Vagina (tissue), 2 donors: ENCODE measurements around the gene CDC20B. TPM values are rescaled to one million over a fixed set of nuclear protein-coding genes. Genes with fewer than 3 reads are reported as not detected.
"Not testable (repeated sequence)": the region's sequence is repeated elsewhere in the genome, so short reads cannot be mapped to it uniquely, and the experiment has no call there.

Source experiments
- DNase-seq, 2 donors: peaks; one replicate each; pipeline ENCODE4 v3.0.0-alpha.2; 2017; ENCODE audit errors: extremely low spot score in 2 of 2
- H3K27ac ChIP-seq: fragments of 200-600 bp; sonication (generic); one replicate; pipeline ENCODE4 v1.5.1; 2019
- H3K27me3 ChIP-seq: fragments of 200-600 bp; sonication (generic); one replicate; pipeline ENCODE4 v1.5.1; 2019
- H3K36me3 ChIP-seq, 2 donors: fragments of 200-600 bp; sonication (generic); one replicate each; pipeline ENCODE4 v1.5.1; 2017 to 2019
- H3K4me1 ChIP-seq: fragments of 200-600 bp; sonication (generic); one replicate; pipeline ENCODE4 v1.5.1; 2019
- H3K4me3 ChIP-seq, 2 donors: fragments of 200-600 bp; sonication (generic); 1 replicate in 1 of 2; 2 replicates in 1 of 2; pipeline ENCODE4 v1.5.1; 2016 to 2019
- H3K9me3 ChIP-seq: fragments of 200-600 bp; sonication (generic); one replicate; pipeline ENCODE4 v1.5.1; 2019
- POLR2A ChIP-seq, 2 donors: fragments of 450-650 bp; IDR thresholded peaks; one replicate each; pipeline ENCODE4 v1.6.1; 2017; ENCODE audit warnings: antibody characterized with exemption in 2 of 2, mild to moderate bottlenecking in 2 of 2, moderate library complexity in 2 of 2
- POLR2AphosphoS5 ChIP-seq, 2 donors: sonication (generic); formaldehyde crosslinking; IDR thresholded peaks; one replicate each; pipeline ENCODE4 v1.9.0; 2017; ENCODE audit warnings: antibody characterized with exemption in 2 of 2, mild to moderate bottlenecking in 2 of 2, low read depth in 1 of 2; ENCODE audit not compliant: insufficient read depth in 1 of 2
- intact Hi-C: fragments of 100-400 bp; cut with DNase I; formaldehyde crosslinking; loops from one replicate; pipeline ENCODE4 v1.15.1; 2023
- total RNA-seq: library from RNA; depleted of rRNA; stranded (reverse); fragments of >200 nt; gene quantifications from one replicate; pipeline ENCODE4 v1.2.3, GENCODE V29; 2016
- TF ChIP-seq, protein P1 (sequence below), 3 experiments: fragments of 450-650 bp in 2 of 3; fragments of 200-600 bp in 1 of 3; sonication (generic) in 1 of 3; IDR thresholded peaks; one replicate each; pipeline ENCODE4 v1.5.1; 2017 to 2019; ENCODE audit warnings: antibody characterized with exemption in 3 of 3, mild to moderate bottlenecking in 2 of 3, moderate library complexity in 2 of 3

The CDC20B gene
- total RNA-seq, 1 donor from 2014 or later: not detected

DNA sequence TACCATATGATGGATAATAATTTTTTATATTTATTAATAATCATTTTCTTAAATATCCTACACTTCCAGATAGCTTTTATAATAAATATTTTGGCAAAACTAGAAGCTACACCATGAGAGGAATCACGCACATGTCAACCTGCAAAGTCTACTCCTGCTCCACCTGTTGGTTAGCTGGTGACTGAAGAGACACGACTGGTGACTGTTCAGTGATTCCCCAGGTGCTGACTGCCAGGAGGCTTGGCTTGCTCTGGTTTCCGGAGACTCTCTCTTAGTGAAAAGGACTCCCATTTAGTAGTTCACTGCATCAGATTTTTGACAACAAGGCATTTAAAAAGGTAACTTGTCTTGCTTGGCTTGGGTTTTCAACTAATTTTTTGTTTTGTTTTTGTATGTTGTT, 49.6 kb downstream of the CDC20B start:
- intact Hi-C loops: no loop called here
- Histone ChIP-seq H3K9me3 (no peaks in the 10 kb centered on the region), H3K4me1 (no peaks in the 10 kb centered on the region), H3K27me3 (no peaks in the 10 kb centered on the region), H3K27ac (no peak overlapping the region), H3K36me3 (no peaks in the 10 kb centered on the region), H3K4me3 (no peak overlapping the region)
- TF ChIP-seq POLR2AphosphoS5 (IDR thresholded peaks at IDR 0.05; ENCODE audit: insufficient read depth in 1 of 2, low read depth in 1 of 2) (no peak), POLR2A (IDR thresholded peaks at IDR 0.05) (no peak)
- TF ChIP-seq, protein P1, sequence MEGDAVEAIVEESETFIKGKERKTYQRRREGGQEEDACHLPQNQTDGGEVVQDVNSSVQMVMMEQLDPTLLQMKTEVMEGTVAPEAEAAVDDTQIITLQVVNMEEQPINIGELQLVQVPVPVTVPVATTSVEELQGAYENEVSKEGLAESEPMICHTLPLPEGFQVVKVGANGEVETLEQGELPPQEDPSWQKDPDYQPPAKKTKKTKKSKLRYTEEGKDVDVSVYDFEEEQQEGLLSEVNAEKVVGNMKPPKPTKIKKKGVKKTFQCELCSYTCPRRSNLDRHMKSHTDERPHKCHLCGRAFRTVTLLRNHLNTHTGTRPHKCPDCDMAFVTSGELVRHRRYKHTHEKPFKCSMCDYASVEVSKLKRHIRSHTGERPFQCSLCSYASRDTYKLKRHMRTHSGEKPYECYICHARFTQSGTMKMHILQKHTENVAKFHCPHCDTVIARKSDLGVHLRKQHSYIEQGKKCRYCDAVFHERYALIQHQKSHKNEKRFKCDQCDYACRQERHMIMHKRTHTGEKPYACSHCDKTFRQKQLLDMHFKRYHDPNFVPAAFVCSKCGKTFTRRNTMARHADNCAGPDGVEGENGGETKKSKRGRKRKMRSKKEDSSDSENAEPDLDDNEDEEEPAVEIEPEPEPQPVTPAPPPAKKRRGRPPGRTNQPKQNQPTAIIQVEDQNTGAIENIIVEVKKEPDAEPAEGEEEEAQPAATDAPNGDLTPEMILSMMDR (IDR thresholded peaks at IDR 0.05): no peak
- no peak for DNase-seq

DNA sequence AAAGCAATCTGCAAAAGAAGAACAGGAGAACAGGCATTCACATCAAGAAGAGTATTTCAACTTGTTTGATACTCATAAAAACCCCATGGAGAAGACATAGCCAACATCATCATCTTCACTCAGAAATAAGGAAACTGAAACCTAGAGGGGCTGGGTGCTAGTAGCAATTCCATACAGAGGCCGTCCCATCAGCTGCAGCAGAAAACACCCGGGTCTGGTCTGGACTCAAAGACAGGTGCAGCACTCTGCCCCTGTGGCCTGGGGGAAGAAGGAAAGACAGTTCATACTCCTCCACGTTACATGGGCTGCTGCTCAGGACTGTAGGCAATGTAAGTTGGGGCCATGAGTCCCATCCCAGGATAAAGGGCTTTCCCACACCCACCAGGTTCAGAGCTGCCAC, 58.9 kb downstream of the CDC20B start:
- Histone ChIP-seq H3K27me3 (no peaks in the 10 kb centered on the region), H3K4me3 (no peak overlapping the region), H3K27ac (no peak overlapping the region), H3K4me1 (no peaks in the 10 kb centered on the region), H3K9me3 (no peaks in the 10 kb centered on the region), H3K36me3 (no peaks in the 10 kb centered on the region)
- DNase-seq: no peak
- no peak for TF ChIP-seq POLR2A (IDR thresholded peaks at IDR 0.05)
- TF ChIP-seq, protein P1 (IDR thresholded peaks at IDR 0.05): no peak
- no peak for TF ChIP-seq POLR2AphosphoS5 (IDR thresholded peaks at IDR 0.05; ENCODE audit: insufficient read depth in 1 of 2, low read depth in 1 of 2)
- intact Hi-C loops: no loop called here

DNA sequence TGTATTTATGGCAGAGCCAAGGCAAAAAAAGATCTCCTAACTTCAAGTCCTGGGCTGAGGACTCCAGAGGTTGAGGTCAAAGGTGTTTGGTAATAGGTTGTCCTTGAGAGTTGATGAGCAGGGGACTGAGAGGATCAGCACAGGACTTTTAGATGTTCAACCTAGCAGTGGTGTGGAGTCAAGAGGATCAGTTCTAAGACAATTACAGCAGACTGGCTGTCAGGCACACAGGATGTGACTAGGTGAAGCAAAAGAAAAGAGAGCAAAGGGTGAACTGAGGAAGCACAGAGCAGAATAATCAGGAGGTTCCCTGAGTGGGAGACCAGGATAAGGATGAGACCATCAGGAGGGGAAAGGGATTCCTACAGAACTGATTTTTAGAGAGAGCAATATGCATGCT, 59.6 kb downstream of the CDC20B start:
- Histone ChIP-seq H3K4me3 (no peak overlapping the region), H3K27me3 (no peaks in the 10 kb centered on the region), H3K36me3 (no peaks in the 10 kb centered on the region), H3K9me3 (no peaks in the 10 kb centered on the region), H3K4me1 (no peaks in the 10 kb centered on the region), H3K27ac (no peak overlapping the region)
- TF ChIP-seq POLR2A (IDR thresholded peaks at IDR 0.05): no peak
- TF ChIP-seq, protein P1 (IDR thresholded peaks at IDR 0.05): no peak
- no peak for TF ChIP-seq POLR2AphosphoS5 (IDR thresholded peaks at IDR 0.05; ENCODE audit: insufficient read depth in 1 of 2, low read depth in 1 of 2)
- intact Hi-C loops: no loop called here
- DNase-seq: no peak

DNA sequence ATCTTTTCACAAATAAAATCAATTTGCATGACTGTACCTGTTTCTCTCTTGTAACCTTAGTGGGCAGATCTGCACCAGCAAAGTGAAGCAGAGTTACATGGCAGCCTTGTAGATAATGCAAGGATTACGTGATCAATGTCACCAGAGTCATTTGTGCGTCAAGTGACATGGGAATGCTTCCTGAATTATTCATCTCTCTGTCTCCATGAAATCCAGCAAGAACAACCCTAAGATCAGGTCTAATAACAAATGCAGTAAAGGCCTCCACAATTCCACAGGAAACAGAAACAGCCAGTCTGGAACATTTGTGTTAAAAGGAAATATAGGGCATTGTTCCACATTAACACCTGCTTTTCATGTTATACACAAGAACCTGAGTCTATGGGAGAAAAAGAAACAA, 62.8 kb downstream of the CDC20B start:
- DNase-seq: no peak
- Histone ChIP-seq H3K4me1 (no peaks in the 10 kb centered on the region), H3K4me3 (no peak overlapping the region), H3K9me3 (no peaks in the 10 kb centered on the region), H3K27me3 (no peaks in the 10 kb centered on the region), H3K27ac (no peak overlapping the region), H3K36me3 (no peaks in the 10 kb centered on the region)
- intact Hi-C loops: no loop called here
- TF ChIP-seq POLR2AphosphoS5 (IDR thresholded peaks at IDR 0.05; ENCODE audit: insufficient read depth in 1 of 2, low read depth in 1 of 2) (no peak), POLR2A (IDR thresholded peaks at IDR 0.05) (no peak)
- TF ChIP-seq, protein P1 (IDR thresholded peaks at IDR 0.05): no peak

DNA sequence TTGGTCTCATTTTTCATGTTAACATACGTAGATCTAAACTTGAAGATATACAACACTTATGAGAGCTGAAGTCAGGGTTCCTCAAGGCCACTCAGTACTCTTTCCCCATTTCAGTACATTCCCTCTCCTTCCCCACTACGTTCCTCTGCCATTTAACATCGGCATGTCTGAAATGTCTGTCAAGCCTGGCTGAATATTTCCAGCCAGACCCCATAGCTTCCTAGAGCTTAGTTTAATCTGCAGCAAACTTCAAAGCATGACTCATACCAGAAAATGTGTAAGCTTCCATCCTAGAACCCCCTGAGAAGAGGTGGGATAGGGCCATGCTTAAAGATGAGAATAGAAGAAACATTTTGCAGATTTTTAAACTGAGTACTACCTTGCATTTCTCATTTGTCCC, 64.3 kb downstream of the CDC20B start:
- Histone ChIP-seq H3K27ac (no peak overlapping the region), H3K4me3 (no peak overlapping the region), H3K27me3 (no peaks in the 10 kb centered on the region), H3K4me1 (no peaks in the 10 kb centered on the region), H3K9me3 (no peaks in the 10 kb centered on the region), H3K36me3 (no peaks in the 10 kb centered on the region)
- no peak for DNase-seq
- intact Hi-C loops: no loop called here
- TF ChIP-seq, protein P1 (IDR thresholded peaks at IDR 0.05): no peak
- no peak for TF ChIP-seq POLR2A (IDR thresholded peaks at IDR 0.05)
- TF ChIP-seq POLR2AphosphoS5 (IDR thresholded peaks at IDR 0.05; ENCODE audit: insufficient read depth in 1 of 2, low read depth in 1 of 2): no peak

DNA sequence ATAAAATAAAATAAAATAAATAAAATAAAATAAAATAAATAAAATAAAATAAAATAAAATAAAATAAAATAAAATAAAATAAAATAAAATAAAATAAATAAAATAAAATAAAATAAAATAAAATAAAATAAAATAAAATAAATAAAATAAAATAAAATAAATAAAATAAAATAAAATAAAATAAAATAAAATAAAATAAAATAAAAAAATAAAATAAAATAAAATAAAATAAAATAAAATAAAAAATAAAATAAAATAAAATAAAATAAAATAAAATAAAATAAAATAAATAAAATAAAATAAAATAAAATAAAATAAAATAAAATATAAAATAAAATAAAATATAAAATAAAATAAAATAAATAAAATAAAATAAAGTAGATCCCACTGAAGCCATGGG, 67.0 kb downstream of the CDC20B start:
- intact Hi-C loops, DNase-seq, H3K36me3 ChIP-seq, H3K4me3 ChIP-seq, H3K27me3 ChIP-seq, H3K27ac ChIP-seq, H3K9me3 ChIP-seq, H3K4me1 ChIP-seq: not testable (repeated sequence)
